Cerebellar cortex (tissue), 1 donor: ENCODE results near the gene CCDC74B.
"Not testable (repeated sequence)": the region's sequence is repeated elsewhere in the genome, so short reads cannot be mapped to it uniquely, and the experiment has no call there.

Experiments
- DNase-seq: peaks from one replicate; pipeline ENCODE4 v3.0.0-alpha.2; 2015; ENCODE audit warnings: low spot score

The CCDC74B gene

GRCh38 chr2:130102597-130103363, 42.1 kb downstream of the CCDC74B start:
- not testable (repeated sequence) for DNase-seq
